Activated naive CD4-positive, alpha-beta T cell treated with anti-CD3 and anti-CD28 coated beads, Interleukin-2, amount 50 U/mL, for 72 hours (primary cell): ENCODE data around the gene HSPB3. TPM values are rescaled to one million over a fixed set of nuclear protein-coding genes. Genes with fewer than 3 reads are reported as not detected.
A peak's percentile ranks its signal among the peaks of the same experiment; 100 is the strongest.

Experiments
- ATAC-seq, 2 donors: fragments of 150-1000 bp; cut with Tn5 transposase; 2 replicates each; pipeline ENCODE4 v1.10.0; 2021; ENCODE audit warnings: mild to moderate bottlenecking in 2 of 2, moderate library complexity in 2 of 2
- DNase-seq, 2 donors: peaks; one replicate each; pipeline ENCODE4 v3.0.0; 2021 to 2022; ENCODE audit warnings: low spot score in 2 of 2
- H3K27ac Mint-ChIP-seq, 2 donors: one replicate each; pipeline ENCODE4 v1.8.0; 2022; ENCODE audit warnings: mild to moderate bottlenecking in 2 of 2, mixed read lengths in 2 of 2
- H3K36me3 Mint-ChIP-seq, 2 donors: one replicate each; pipeline ENCODE4 v1.8.0; 2022; ENCODE audit warnings: mixed read lengths in 2 of 2
- H3K9me3 Mint-ChIP-seq, 2 donors: one replicate each; pipeline ENCODE4 v1.8.0; 2022; ENCODE audit warnings: mixed read lengths in 2 of 2
- total RNA-seq, 2 donors: library from RNA; stranded (reverse); gene quantifications; one replicate each; pipeline ENCODE4 v1.2.3, GENCODE V29; 2022

Gene HSPB3
- total RNA-seq, 2 donors from 2014 or later, result not detected

GRCh38 chr5:54446379-54446732 is 9.1 kb upstream of the HSPB3 start:
- Mint-ChIP-seq H3K9me3 (no peaks in the 10 kb centered on the region), H3K36me3 (no peaks in the 10 kb centered on the region), H3K27ac (no peak overlapping the region)
- no peak for DNase-seq
- ATAC-seq, result no peak

- H3K9me3 Mint-ChIP-seq, result no peaks in the 10 kb centered on the region
- ATAC-seq (no peak), DNase-seq (no peak)
- H3K36me3 Mint-ChIP-seq, result no peaks in the 10 kb centered on the region
- no peak overlapping the region for H3K27ac Mint-ChIP-seq
Observed at GRCh38 chr5:54449923-54450322, 5.6 kb upstream of the HSPB3 start.

- H3K9me3 Mint-ChIP-seq, result no peaks in the 10 kb centered on the region
- ATAC-seq (no peak), DNase-seq (no peak)
- H3K36me3 Mint-ChIP-seq, result no peaks in the 10 kb centered on the region
- H3K27ac Mint-ChIP-seq, result no peak overlapping the region
Observed at GRCh38 chr5:54450542-54450941, 5.0 kb upstream of the HSPB3 start.

- H3K9me3 Mint-ChIP-seq, result no peaks in the 10 kb centered on the region
- DNase-seq (no peak), ATAC-seq (no peak)
- H3K27ac Mint-ChIP-seq, result no peak overlapping the region
- no peaks in the 10 kb centered on the region for H3K36me3 Mint-ChIP-seq
Observed at GRCh38 chr5:54453046-54453445, 2.5 kb upstream of the HSPB3 start.

GRCh38 chr5:54454602-54455001 is 897 bp upstream of the HSPB3 start:
- H3K27ac Mint-ChIP-seq, result no peak overlapping the region
- DNase-seq, result no peak
- peaks cover 0 to 2% of the 10 kb centered on the region in 2 donors for H3K36me3 Mint-ChIP-seq
- ATAC-seq, result no peak
- H3K9me3 Mint-ChIP-seq, result no peaks in the 10 kb centered on the region

GRCh38 chr5:54457094-54457862 is 1.8 kb downstream of the HSPB3 start:
- DNase-seq, result no peak
- Mint-ChIP-seq H3K36me3 (peaks cover 16 to 22% of the 10 kb centered on the region in 2 donors), H3K9me3 (peaks cover 11 to 14% of the 10 kb centered on the region in 2 donors)

GRCh38 chr5:54458221-54458620 is 2.7 kb downstream of the HSPB3 start:
- DNase-seq (no peak), ATAC-seq (no peak)
- Mint-ChIP-seq H3K36me3 (peaks cover 16 to 25% of the 10 kb centered on the region in 2 donors), H3K9me3 (peaks cover 14 to 17% of the 10 kb centered on the region in 2 donors), H3K27ac (no peak overlapping the region)

More at GRCh38 chr5:54457094-54457862, 1.8 kb downstream of the HSPB3 start:
- H3K27ac Mint-ChIP-seq, result no peak overlapping the region
- ATAC-seq, result no peak

GRCh38 chr5:54460181-54460919 is 4.9 kb downstream of the HSPB3 start:
- ATAC-seq (no peak), DNase-seq (no peak)
- peaks cover 14 to 17% of the 10 kb centered on the region in 2 donors for H3K9me3 Mint-ChIP-seq
- H3K36me3 Mint-ChIP-seq, result peaks cover 16 to 25% of the 10 kb centered on the region in 2 donors
- H3K27ac Mint-ChIP-seq, result no peak overlapping the region

- H3K9me3 Mint-ChIP-seq, result peaks cover 14 to 17% of the 10 kb centered on the region in 2 donors
- H3K27ac Mint-ChIP-seq, result no peak overlapping the region
- DNase-seq (no peak), ATAC-seq (no peak)
- H3K36me3 Mint-ChIP-seq, result peaks cover 16 to 25% of the 10 kb centered on the region in 2 donors
Observed at GRCh38 chr5:54462281-54462680, 6.8 kb downstream of the HSPB3 start.

GRCh38 chr5:54463713-54464112 is 8.2 kb downstream of the HSPB3 start:
- Mint-ChIP-seq H3K36me3 (peaks cover 16 to 25% of the 10 kb centered on the region in 2 donors), H3K9me3 (peaks cover 14 to 17% of the 10 kb centered on the region in 2 donors), H3K27ac (no peak overlapping the region)
- DNase-seq (no peak), ATAC-seq (no peak)

- H3K27ac Mint-ChIP-seq, result peak overlapping the region in 1 of 2 donors; percentile 79
- ATAC-seq (no peak), DNase-seq (no peak)
- no peaks in the 10 kb centered on the region for H3K9me3 Mint-ChIP-seq
- no peaks in the 10 kb centered on the region for H3K36me3 Mint-ChIP-seq
Observed at GRCh38 chr5:54469622-54470021, 14.1 kb downstream of the HSPB3 start.

GRCh38 chr5:54470128-54470527 is 14.6 kb downstream of the HSPB3 start:
- Mint-ChIP-seq H3K9me3 (no peaks in the 10 kb centered on the region), H3K36me3 (no peaks in the 10 kb centered on the region), H3K27ac (no peak overlapping the region)
- no peak for DNase-seq
- no peak for ATAC-seq

- ATAC-seq (no peak), DNase-seq (no peak)
- Mint-ChIP-seq H3K36me3 (no peaks in the 10 kb centered on the region), H3K27ac (no peak overlapping the region), H3K9me3 (no peaks in the 10 kb centered on the region)
Observed at GRCh38 chr5:54470677-54471076, 15.2 kb downstream of the HSPB3 start.

GRCh38 chr5:54471398-54471797 is 15.9 kb downstream of the HSPB3 start:
- no peak overlapping the region for H3K27ac Mint-ChIP-seq
- no peaks in the 10 kb centered on the region for H3K36me3 Mint-ChIP-seq
- H3K9me3 Mint-ChIP-seq, result peaks cover 0 to 4% of the 10 kb centered on the region in 2 donors
- ATAC-seq (no peak), DNase-seq (no peak)

- Mint-ChIP-seq H3K27ac (no peak overlapping the region), H3K9me3 (peaks cover 0 to 10% of the 10 kb centered on the region in 2 donors), H3K36me3 (no peaks in the 10 kb centered on the region)
- DNase-seq (no peak), ATAC-seq (no peak)
Observed at GRCh38 chr5:54476682-54477081, 21.2 kb downstream of the HSPB3 start.

GRCh38 chr5:54477941-54478478 is 22.5 kb downstream of the HSPB3 start:
- DNase-seq (no peak), ATAC-seq (no peak)
- peaks cover 0 to 10% of the 10 kb centered on the region in 2 donors for H3K9me3 Mint-ChIP-seq

GRCh38 chr5:54480296-54480695 is 24.8 kb downstream of the HSPB3 start:
- Mint-ChIP-seq H3K27ac (no peak overlapping the region), H3K9me3 (peaks cover 0 to 10% of the 10 kb centered on the region in 2 donors), H3K36me3 (no peaks in the 10 kb centered on the region)
- ATAC-seq (no peak), DNase-seq (no peak)

More at GRCh38 chr5:54477941-54478478, 22.5 kb downstream of the HSPB3 start:
- Mint-ChIP-seq H3K27ac (no peak overlapping the region), H3K36me3 (no peaks in the 10 kb centered on the region)
